SK-N-SH (cell line): Measurements from ENCODE around the gene TTC3. TPM values are rescaled to one million over a fixed set of nuclear protein-coding genes. Genes with fewer than 3 reads are reported as not detected.

Experiments used
- CTCF ChIA-PET: fragments of 300-600, 350-600 bp; formaldehyde crosslinking; extraction: SDS; loops from one replicate; lab custom pipeline; 2021; lab: Yijun Ruan, JAX
- POLR2A ChIA-PET: fragments of 350-600 bp; sonication (Branson Sonifier 250); formaldehyde crosslinking; extraction: SDS; loops from one replicate; lab custom pipeline; 2020; ENCODE audit warnings: antibody characterized with exemption, inconsistent platforms; lab: Yijun Ruan, JAX
- DNase-seq: peaks from one replicate; pipeline ENCODE4 v3.0.0; 2012
- H2AFZ ChIP-seq: fragments of 200-600 bp; sonication (generic); 2 replicates; pipeline ENCODE4 v1.8.1; 2016; ENCODE audit warnings: antibody characterized with exemption, mild to moderate bottlenecking, low read depth
- H3F3A ChIP-seq: fragments of 200-600 bp; sonication (generic); replicated peaks from 2 replicates; pipeline ENCODE3; 2016; ENCODE audit warnings: antibody characterized with exemption, mild to moderate bottlenecking; ENCODE audit not compliant: insufficient read depth
- H3K27ac ChIP-seq, 2 experiments: fragments of 200-500 bp in 1 of 2; fragments of 200-600 bp in 1 of 2; sonication (Bioruptor generic) in 1 of 2; sonication (generic), shearing (Covaris generic) in 1 of 2; 2 replicates each; pipeline versions ENCODE4 v1.5.1 to v1.6.1; 2014 to 2016; ENCODE audit warnings: low read depth in 2 of 2, inconsistent platforms in 1 of 2, low read length in 1 of 2, mild to moderate bottlenecking in 1 of 2, mixed read lengths in 1 of 2
- H3K27me3 ChIP-seq: fragments of 200-600 bp; sonication (generic), shearing (Covaris generic); 2 replicates; pipeline ENCODE4 v1.6.1; 2016; ENCODE audit warnings: mixed run types; ENCODE audit not compliant: insufficient read depth
- H3K36me3 ChIP-seq, 2 experiments: fragments of 200-500 bp in 1 of 2; fragments of 200-600 bp in 1 of 2; sonication (Bioruptor generic) in 1 of 2; sonication (generic) in 1 of 2; replicated peaks in 1 of 2; 2 replicates each; pipeline versions ENCODE3 to v1.5.1; 2014 to 2016; ENCODE audit warnings: low read length in 1 of 2, mild to moderate bottlenecking in 1 of 2; ENCODE audit not compliant: insufficient read depth in 2 of 2, control insufficient read depth in 1 of 2
- H3K4me1 ChIP-seq, 2 experiments: fragments of 200-500 bp in 1 of 2; fragments of 200-600 bp in 1 of 2; sonication (Bioruptor generic) in 1 of 2; sonication (generic), shearing (Covaris generic) in 1 of 2; 2 replicates each; pipeline versions ENCODE4 v1.5.1 to v1.6.1; 2014 to 2016; ENCODE audit warnings: low read depth in 1 of 2, low read length in 1 of 2, mixed run types in 1 of 2; ENCODE audit not compliant: insufficient read depth in 2 of 2, control insufficient read depth in 1 of 2
- H3K4me2 ChIP-seq: fragments of 200-600 bp; sonication (generic), shearing (Covaris generic); 2 replicates; pipeline ENCODE4 v1.6.1; 2017; ENCODE audit warnings: mixed run types
- H3K4me3 ChIP-seq, 2 experiments: fragments of 200-500 bp in 1 of 2; fragments of 200-600 bp in 1 of 2; sonication (Bioruptor generic) in 1 of 2; sonication (generic), shearing (Covaris generic) in 1 of 2; 2 replicates each; pipeline versions ENCODE4 v1.5.1 to v1.8.1; 2014 to 2016; ENCODE audit warnings: low read depth in 2 of 2, inconsistent platforms in 1 of 2, low read length in 1 of 2, mild to moderate bottlenecking in 1 of 2, mixed read lengths in 1 of 2, moderate library complexity in 1 of 2
- H3K79me2 ChIP-seq: fragments of 200-600 bp; sonication (generic); 2 replicates; pipeline ENCODE4 v1.8.1; 2017; ENCODE audit warnings: mild to moderate bottlenecking; ENCODE audit not compliant: insufficient read depth
- H3K9ac ChIP-seq: fragments of 200-600 bp; sonication (generic); 2 replicates; pipeline ENCODE4 v1.6.1; 2017; ENCODE audit warnings: mixed run types
- H3K9me2 ChIP-seq: fragments of 200-600 bp; sonication (generic); 2 replicates; pipeline ENCODE4 v1.6.1; 2017; ENCODE audit warnings: mixed run types
- H3K9me3 ChIP-seq: fragments of 200-600 bp; sonication (generic); 2 replicates; pipeline ENCODE4 v1.6.1; 2017; ENCODE audit warnings: mixed run types, mild to moderate bottlenecking, moderate library complexity
- H4K20me1 ChIP-seq: fragments of 200-600 bp; sonication (generic); 2 replicates; pipeline ENCODE4 v1.6.1; 2017; ENCODE audit warnings: mild to moderate bottlenecking, mixed run types; ENCODE audit not compliant: insufficient read depth
- CHD2 ChIP-seq: fragments of 150-350 bp; IDR thresholded peaks from 2 replicates; pipeline ENCODE4 v1.6.1; 2018; ENCODE audit warnings: low read length; ENCODE audit not compliant: partially characterized antibody
- ELF1 ChIP-seq: IDR thresholded peaks from 2 replicates; pipeline ENCODE4 v1.4.0; 2012
- FOXM1 ChIP-seq: IDR thresholded peaks from 2 replicates; pipeline ENCODE4 v1.4.0; 2012; ENCODE audit warnings: low read depth, mild to moderate bottlenecking
- JUND ChIP-seq: IDR thresholded peaks from 2 replicates; pipeline ENCODE4 v1.4.0; 2012
- NFIC ChIP-seq: IDR thresholded peaks from 2 replicates; pipeline ENCODE4 v1.4.0; 2012; ENCODE audit warnings: borderline replicate concordance
- RCOR1 ChIP-seq: fragments of 150-350 bp; IDR thresholded peaks from 2 replicates; pipeline ENCODE4 v1.6.1; 2017; ENCODE audit warnings: antibody characterized with exemption, low read length
- SIN3A ChIP-seq: IDR thresholded peaks from 2 replicates; pipeline ENCODE4 v1.6.1; 2012; ENCODE audit warnings: low read depth, mild to moderate bottlenecking, low read length, moderate library complexity, borderline replicate concordance
- SMC3 ChIP-seq: IDR thresholded peaks from 2 replicates; pipeline ENCODE4 v1.6.1; 2012; ENCODE audit warnings: low read depth, low read length, improper control_type of control experiment
- TAF1 ChIP-seq: IDR thresholded peaks from 2 replicates; pipeline ENCODE4 v1.6.1; 2012; ENCODE audit warnings: low read depth, mild to moderate bottlenecking, low read length, moderate library complexity, borderline replicate concordance
- TCF12 ChIP-seq: IDR thresholded peaks from 2 replicates; pipeline ENCODE4 v1.4.0; 2012
- WGBS: methylation state at CpG from one replicate; pipeline ENCODE4 v1.1.6; 2017; ENCODE audit warnings: low lambda C conversion rate; 5-methylcytosine and 5-hydroxymethylcytosine counted together
- polyA plus RNA-seq, 3 experiments: library from polyadenylated mRNA; depleted of rRNA; stranded (reverse); fragments of >200 nt; gene quantifications; 2 replicates each; pipeline ENCODE4 v1.2.3, GENCODE V29; 2012
- TF ChIP-seq, protein P1 (sequence below): fragments of 150-350 bp; IDR thresholded peaks from 2 replicates; pipeline ENCODE4 v1.6.1; 2016; ENCODE audit warnings: mild to moderate bottlenecking, low read depth, low read length
- TF ChIP-seq, protein P2 (sequence below): IDR thresholded peaks from 2 replicates; pipeline ENCODE4 v1.4.0; 2012; ENCODE audit warnings: low read depth

TTC3 gene
- polyA plus RNA-seq, 1 of the 3 experiments (the other 2 are of a cell fraction), result 35.7 TPM

GRCh38 chr21:37075214-37075770 lies 2.2 kb downstream of the TTC3 start:
- no peak overlapping the region for H3K27ac ChIP-seq
- no peaks in the 10 kb centered on the region for H3K27me3 ChIP-seq
- ChIA-PET CTCF (interaction anchor here (0.6 to 1.3 kb wide), 3 partner anchors 9 to 85 kb away, joined by 3 to 4 read pairs (median 4); no protein-coding TSS in a partner anchor), POLR2A (no interaction called here)
- H3K79me2 ChIP-seq, result peaks cover 74% of the 10 kb centered on the region
- H3K9ac ChIP-seq, result no peak overlapping the region
- 88% methylated on average over 4 of the region's 4 CpGs for WGBS
- H3K4me2 ChIP-seq, result peak overlapping the region; percentile 91; the same call in 1 of the 2 replicates
- peaks cover 11% of the 10 kb centered on the region; the same call in 1 of the 2 replicates for H3K9me3 ChIP-seq
- peaks cover 0 to 21% of the 10 kb centered on the region in 2 experiments; a peak in 2 of 4 replicates for H3K4me1 ChIP-seq
- peaks cover 3% of the 10 kb centered on the region for H3F3A ChIP-seq
- no peaks in the 10 kb centered on the region for H3K9me2 ChIP-seq
- H3K36me3 ChIP-seq, result peaks cover 0 to 10% of the 10 kb centered on the region in 2 experiments
- H4K20me1 ChIP-seq, result peaks cover 43% of the 10 kb centered on the region
- no peak overlapping the region for H2AFZ ChIP-seq
- no peak for DNase-seq
- TF ChIP-seq, protein P1, sequence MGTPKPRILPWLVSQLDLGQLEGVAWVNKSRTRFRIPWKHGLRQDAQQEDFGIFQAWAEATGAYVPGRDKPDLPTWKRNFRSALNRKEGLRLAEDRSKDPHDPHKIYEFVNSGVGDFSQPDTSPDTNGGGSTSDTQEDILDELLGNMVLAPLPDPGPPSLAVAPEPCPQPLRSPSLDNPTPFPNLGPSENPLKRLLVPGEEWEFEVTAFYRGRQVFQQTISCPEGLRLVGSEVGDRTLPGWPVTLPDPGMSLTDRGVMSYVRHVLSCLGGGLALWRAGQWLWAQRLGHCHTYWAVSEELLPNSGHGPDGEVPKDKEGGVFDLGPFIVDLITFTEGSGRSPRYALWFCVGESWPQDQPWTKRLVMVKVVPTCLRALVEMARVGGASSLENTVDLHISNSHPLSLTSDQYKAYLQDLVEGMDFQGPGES, result no peak
- TF ChIP-seq RCOR1 (no peak), FOXM1 (no peak), ELF1 (no peak)
- H3K4me3 ChIP-seq, result no peak overlapping the region; a peak in 1 of 4 replicates

- TF ChIP-seq ELF1 (no peak), JUND (no peak), CHD2 (no peak), NFIC (no peak), SMC3 (no peak), SIN3A (no peak), TAF1 (no peak), TCF12 (no peak)
- TF ChIP-seq, protein P2, sequence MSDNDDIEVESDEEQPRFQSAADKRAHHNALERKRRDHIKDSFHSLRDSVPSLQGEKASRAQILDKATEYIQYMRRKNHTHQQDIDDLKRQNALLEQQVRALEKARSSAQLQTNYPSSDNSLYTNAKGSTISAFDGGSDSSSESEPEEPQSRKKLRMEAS, result no peak
- 98% methylated on average over 4 of the region's 4 CpGs for WGBS
- Histone ChIP-seq H3K9me2 (no peaks in the 10 kb centered on the region), H3K79me2 (peaks cover 83% of the 10 kb centered on the region), H3K9ac (no peak overlapping the region), H3F3A (peaks cover 3% of the 10 kb centered on the region), H3K27ac (no peak overlapping the region), H3K27me3 (no peaks in the 10 kb centered on the region), H3K36me3 (peaks cover 0 to 14% of the 10 kb centered on the region in 2 experiments), H2AFZ (no peak overlapping the region), H3K9me3 (peaks cover 11% of the 10 kb centered on the region; the same call in 1 of the 2 replicates), H3K4me3 (no peak overlapping the region), H3K4me1 (peaks cover 0 to 21% of the 10 kb centered on the region in 2 experiments; a peak in 2 of 4 replicates), H4K20me1 (peaks cover 45% of the 10 kb centered on the region), H3K4me2 (no peak overlapping the region)
- DNase-seq, result no peak
- ChIA-PET POLR2A (no interaction called here), CTCF (interaction anchor here (1.2 to 1.3 kb wide), 2 partner anchors 8 to 95 kb away, joined by 4 to 5 read pairs; no protein-coding TSS in a partner anchor)
Observed at GRCh38 chr21:37076087-37076850, 3.2 kb downstream of the TTC3 start.
